ENCODE results near the gene RSPO4.

- TF ChIP-seq POLR2A (IDR thresholded peaks at IDR 0.05) = no peak
- TF ChIP-seq CTCF (IDR thresholded peaks at IDR 0.05) = no peak
These were observed 10.3 kb downstream of the RSPO4 start for GRCh38 chr20:991850-992249.

Data from body of pancreas (tissue), 4 donors.